HG03103 (cell line): ENCODE results near the gene FNBP1.

Source experiments
- ATAC-seq: cut with Tn5 transposase; IDR thresholded peaks from one replicate; pipeline ENCODE4 v1.9.1; 2021; ENCODE audit warnings: low read depth; ENCODE audit not compliant: unreplicated experiment

FNBP1 gene

GRCh38 chr9:130049431-130050210 lies 6.6 kb upstream of the FNBP1 start:
- ATAC-seq: no peak

- ATAC-seq: no peak
Observed at GRCh38 chr9:130045725-130046450, 2.9 kb upstream of the FNBP1 start.

- ATAC-seq: no peak
Observed at GRCh38 chr9:130043654-130044623, 950 bp upstream of the FNBP1 start.

GRCh38 chr9:130042406-130042884 lies 544 bp downstream of the FNBP1 start:
- ATAC-seq: no peak

- ATAC-seq: no peak
Observed at GRCh38 chr9:130041648-130042405, 1.2 kb downstream of the FNBP1 start.

- no peak for ATAC-seq
Observed at GRCh38 chr9:130040984-130041647, 1.9 kb downstream of the FNBP1 start.

- ATAC-seq: no peak
Observed at GRCh38 chr9:130039528-130040147, 3.4 kb downstream of the FNBP1 start.

GRCh38 chr9:130036099-130036498 lies 6.9 kb downstream of the FNBP1 start:
- no peak for ATAC-seq

GRCh38 chr9:130034570-130034969 lies 8.4 kb downstream of the FNBP1 start:
- no peak for ATAC-seq

GRCh38 chr9:130030651-130031127 lies 12.3 kb downstream of the FNBP1 start:
- ATAC-seq: no peak

GRCh38 chr9:130029223-130029973 lies 13.6 kb downstream of the FNBP1 start:
- no peak for ATAC-seq

GRCh38 chr9:130028493-130029222 lies 14.3 kb downstream of the FNBP1 start:
- ATAC-seq: no peak

GRCh38 chr9:130027533-130028365 lies 15.2 kb downstream of the FNBP1 start:
- ATAC-seq: no peak

- no peak for ATAC-seq
Observed at GRCh38 chr9:130026583-130027340, 16.2 kb downstream of the FNBP1 start.

- no peak for ATAC-seq
Observed at GRCh38 chr9:130024597-130024994, 18.4 kb downstream of the FNBP1 start.
